ENCODE data around the gene PROSER2. TPM values are rescaled to one million over a fixed set of nuclear protein-coding genes. Genes with fewer than 3 reads are reported as not detected.

The PROSER2 gene
- total and polyA plus RNA-seq, 2 donors from 2014 or later, result 8.1 to 48.2 TPM

GRCh38 chr10:11869219-11869618 lies 46.1 kb downstream of the PROSER2 start:
- no peak for FAIRE-seq
- H3K36me3 ChIP-seq (ENCODE audit: control insufficient read depth in 2 of 3, insufficient read depth in 3 of 3, low read length in 3 of 3), result no peaks in the 10 kb centered on the region
- no peak overlapping the region for H3K9ac ChIP-seq (ENCODE audit: low read length in 3 of 3)
- H3K4me1 ChIP-seq (ENCODE audit: control insufficient read depth in 2 of 3, insufficient read depth in 2 of 3, low read depth in 1 of 3, low read length in 3 of 3), result peaks cover 0 to 5% (median 0%) of the 10 kb centered on the region in 3 donors
- intact Hi-C loops (cut with DNase I), result no loop called here
- H3K4me3 ChIP-seq (ENCODE audit: low read length in 3 of 3), result no peak overlapping the region
- peaks cover 3% of the 10 kb centered on the region for H3K27me3 ChIP-seq (ENCODE audit: control insufficient read depth, insufficient read depth, low read length)
- H3K9me3 ChIP-seq (ENCODE audit: control insufficient read depth in 2 of 3, insufficient read depth in 1 of 3, low read length in 3 of 3), result no peaks in the 10 kb centered on the region
- TF ChIP-seq CTCF (IDR thresholded peaks at IDR 0.05; ENCODE audit: borderline replicate concordance, extremely low read depth, insufficient read depth), result no peak
- H3K27ac ChIP-seq (ENCODE audit: low read depth in 2 of 2, low read length in 2 of 2), result no peak overlapping the region
- peak in 3 of 5 donors; percentile 32 to 63 (median 34) for DNase-seq

GRCh38 chr10:11869743-11870460 lies 46.7 kb downstream of the PROSER2 start:
- Histone ChIP-seq H3K27me3 (ENCODE audit: control insufficient read depth, insufficient read depth, low read length) (peaks cover 3% of the 10 kb centered on the region), H3K4me1 (ENCODE audit: control insufficient read depth in 2 of 3, insufficient read depth in 2 of 3, low read depth in 1 of 3, low read length in 3 of 3) (peaks cover 0 to 8% (median 6%) of the 10 kb centered on the region in 3 donors), H3K4me3 (ENCODE audit: low read length in 3 of 3) (no peak overlapping the region), H3K9ac (ENCODE audit: low read length in 3 of 3) (peak overlapping the region in 1 of 3 donors; percentile 22), H3K9me3 (ENCODE audit: control insufficient read depth in 2 of 3, insufficient read depth in 1 of 3, low read length in 3 of 3) (no peaks in the 10 kb centered on the region), H3K36me3 (ENCODE audit: control insufficient read depth in 2 of 3, insufficient read depth in 3 of 3, low read length in 3 of 3) (no peaks in the 10 kb centered on the region), H3K27ac (ENCODE audit: low read depth in 2 of 2, low read length in 2 of 2) (no peak overlapping the region)
- intact Hi-C loops (cut with DNase I), result no loop called here
- no peak for TF ChIP-seq CTCF (IDR thresholded peaks at IDR 0.05; ENCODE audit: borderline replicate concordance, extremely low read depth, insufficient read depth)
- DNase-seq (peak in 4 of 5 donors; percentile 44 to 70 (median 62)), FAIRE-seq (no peak)

GRCh38 chr10:11870461-11870780 lies 47.3 kb downstream of the PROSER2 start:
- Histone ChIP-seq H3K9me3 (ENCODE audit: control insufficient read depth in 2 of 3, insufficient read depth in 1 of 3, low read length in 3 of 3) (no peaks in the 10 kb centered on the region), H3K9ac (ENCODE audit: low read length in 3 of 3) (peak overlapping the region in 1 of 3 donors; percentile 22), H3K4me1 (ENCODE audit: control insufficient read depth in 2 of 3, insufficient read depth in 2 of 3, low read depth in 1 of 3, low read length in 3 of 3) (peaks cover 0 to 13% (median 12%) of the 10 kb centered on the region in 3 donors), H3K27ac (ENCODE audit: low read depth in 2 of 2, low read length in 2 of 2) (no peak overlapping the region), H3K4me3 (ENCODE audit: low read length in 3 of 3) (no peak overlapping the region), H3K27me3 (ENCODE audit: control insufficient read depth, insufficient read depth, low read length) (peaks cover 3% of the 10 kb centered on the region), H3K36me3 (ENCODE audit: control insufficient read depth in 2 of 3, insufficient read depth in 3 of 3, low read length in 3 of 3) (no peaks in the 10 kb centered on the region)
- DNase-seq, result no peak
- intact Hi-C loops (cut with DNase I), result no loop called here
- no peak for TF ChIP-seq CTCF (IDR thresholded peaks at IDR 0.05; ENCODE audit: borderline replicate concordance, extremely low read depth, insufficient read depth)
- FAIRE-seq, result no peak

Measured in kidney (tissue), 14 donors.